22Rv1 (cell line): ENCODE results near the gene PCDHA8.
"Not testable (repeated sequence)": the region's sequence is repeated elsewhere in the genome, so short reads cannot be mapped to it uniquely, and the experiment has no call there.

Experiments
- ZFX ChIP-seq: fragments of 450-650 bp; IDR thresholded peaks from 2 replicates; pipeline ENCODE4 v1.6.1; 2017; ENCODE audit warnings: antibody characterized with exemption, borderline replicate concordance
- TF ChIP-seq, protein P1 (sequence below): fragments of 450-650 bp; IDR thresholded peaks from 2 replicates; pipeline ENCODE4 v1.5.1; 2017; ENCODE audit warnings: mild to moderate bottlenecking

DNA sequence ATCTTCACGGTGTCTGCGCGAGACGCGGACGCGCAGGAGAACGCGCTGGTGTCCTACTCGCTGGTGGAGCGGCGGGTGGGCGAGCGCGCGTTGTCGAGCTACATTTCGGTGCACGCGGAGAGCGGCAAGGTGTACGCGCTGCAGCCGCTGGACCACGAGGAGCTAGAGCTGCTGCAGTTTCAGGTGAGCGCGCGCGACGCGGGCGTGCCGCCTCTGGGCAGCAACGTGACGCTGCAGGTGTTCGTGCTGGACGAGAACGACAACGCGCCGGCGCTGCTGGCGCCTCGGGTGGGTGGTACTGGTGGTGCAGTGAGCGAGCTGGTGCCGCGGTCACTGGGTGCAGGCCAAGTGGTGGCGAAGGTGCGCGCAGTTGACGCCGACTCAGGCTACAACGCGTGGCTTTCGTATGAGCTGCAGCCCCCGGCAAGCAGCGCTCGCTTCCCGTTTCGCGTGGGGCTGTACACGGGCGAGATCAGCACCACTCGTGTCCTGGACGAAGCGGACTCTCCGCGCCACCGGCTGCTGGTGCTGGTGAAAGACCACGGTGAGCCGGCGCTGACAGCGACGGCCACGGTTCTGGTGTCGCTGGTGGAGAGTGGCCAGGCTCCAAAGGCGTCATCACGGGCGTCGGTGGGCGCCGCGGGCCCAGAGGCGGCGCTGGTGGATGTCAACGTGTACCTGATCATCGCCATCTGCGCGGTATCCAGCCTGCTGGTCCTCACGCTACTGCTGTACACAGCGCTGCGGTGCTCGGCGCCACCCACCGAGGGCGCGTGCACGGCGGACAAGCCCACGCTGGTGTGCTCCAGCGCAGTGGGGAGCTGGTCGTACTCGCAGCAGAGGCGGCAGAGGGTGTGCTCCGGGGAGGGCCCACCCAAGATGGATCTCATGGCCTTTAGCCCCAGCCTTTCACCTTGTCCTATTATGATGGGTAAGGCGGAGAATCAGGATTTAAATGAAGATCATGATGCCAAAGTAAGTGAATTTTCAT lies 11.2 kb upstream of the PCDHA8 start:
- TF ChIP-seq, protein P1, sequence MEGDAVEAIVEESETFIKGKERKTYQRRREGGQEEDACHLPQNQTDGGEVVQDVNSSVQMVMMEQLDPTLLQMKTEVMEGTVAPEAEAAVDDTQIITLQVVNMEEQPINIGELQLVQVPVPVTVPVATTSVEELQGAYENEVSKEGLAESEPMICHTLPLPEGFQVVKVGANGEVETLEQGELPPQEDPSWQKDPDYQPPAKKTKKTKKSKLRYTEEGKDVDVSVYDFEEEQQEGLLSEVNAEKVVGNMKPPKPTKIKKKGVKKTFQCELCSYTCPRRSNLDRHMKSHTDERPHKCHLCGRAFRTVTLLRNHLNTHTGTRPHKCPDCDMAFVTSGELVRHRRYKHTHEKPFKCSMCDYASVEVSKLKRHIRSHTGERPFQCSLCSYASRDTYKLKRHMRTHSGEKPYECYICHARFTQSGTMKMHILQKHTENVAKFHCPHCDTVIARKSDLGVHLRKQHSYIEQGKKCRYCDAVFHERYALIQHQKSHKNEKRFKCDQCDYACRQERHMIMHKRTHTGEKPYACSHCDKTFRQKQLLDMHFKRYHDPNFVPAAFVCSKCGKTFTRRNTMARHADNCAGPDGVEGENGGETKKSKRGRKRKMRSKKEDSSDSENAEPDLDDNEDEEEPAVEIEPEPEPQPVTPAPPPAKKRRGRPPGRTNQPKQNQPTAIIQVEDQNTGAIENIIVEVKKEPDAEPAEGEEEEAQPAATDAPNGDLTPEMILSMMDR, result not testable (repeated sequence)
- TF ChIP-seq ZFX, result not testable (repeated sequence)
